ENCODE data around the gene OSTC.

The OSTC gene

GRCh38 chr4:108626056-108626455 lies 24.3 kb upstream of the OSTC start:
- TF ChIP-seq CTCF (IDR thresholded peaks at IDR 0.05; ENCODE audit: extremely low read depth, missing control alignments), result no peak
- no peak for DNase-seq (ENCODE audit: low spot score)

GRCh38 chr4:108628411-108628810 lies 22.0 kb upstream of the OSTC start:
- DNase-seq (ENCODE audit: low spot score), result no peak
- no peak for TF ChIP-seq CTCF (IDR thresholded peaks at IDR 0.05; ENCODE audit: extremely low read depth, missing control alignments)

- no peak for DNase-seq (ENCODE audit: low spot score)
- TF ChIP-seq CTCF (IDR thresholded peaks at IDR 0.05; ENCODE audit: extremely low read depth, missing control alignments), result no peak
These were observed 15.2 kb upstream of the OSTC start for GRCh38 chr4:108635070-108635655.

GRCh38 chr4:108636246-108636645 lies 14.2 kb upstream of the OSTC start:
- TF ChIP-seq CTCF (IDR thresholded peaks at IDR 0.05; ENCODE audit: extremely low read depth, missing control alignments), result no peak

GRCh38 chr4:108637856-108638255 lies 12.5 kb upstream of the OSTC start:
- TF ChIP-seq CTCF (IDR thresholded peaks at IDR 0.05; ENCODE audit: extremely low read depth, missing control alignments), result no peak
- DNase-seq (ENCODE audit: low spot score), result no peak

More at GRCh38 chr4:108636246-108636645, 14.2 kb upstream of the OSTC start:
- no peak for DNase-seq (ENCODE audit: low spot score)

- no peak for DNase-seq (ENCODE audit: low spot score)
- TF ChIP-seq CTCF (IDR thresholded peaks at IDR 0.05; ENCODE audit: extremely low read depth, missing control alignments), result no peak
These were observed 6.2 kb upstream of the OSTC start for GRCh38 chr4:108644237-108644636.

- TF ChIP-seq CTCF (IDR thresholded peaks at IDR 0.05; ENCODE audit: extremely low read depth, missing control alignments), result no peak
- DNase-seq (ENCODE audit: low spot score), result no peak
These were observed 3.7 kb upstream of the OSTC start for GRCh38 chr4:108646706-108647105.

Data from GM20000 (cell line).